ENCODE results near the gene KCNMB3. TPM values are rescaled to one million over a fixed set of nuclear protein-coding genes. Genes with fewer than 3 reads are reported as not detected.

KCNMB3 gene
- polyA plus RNA-seq, 1 experiment, result 0.89 TPM

DNA sequence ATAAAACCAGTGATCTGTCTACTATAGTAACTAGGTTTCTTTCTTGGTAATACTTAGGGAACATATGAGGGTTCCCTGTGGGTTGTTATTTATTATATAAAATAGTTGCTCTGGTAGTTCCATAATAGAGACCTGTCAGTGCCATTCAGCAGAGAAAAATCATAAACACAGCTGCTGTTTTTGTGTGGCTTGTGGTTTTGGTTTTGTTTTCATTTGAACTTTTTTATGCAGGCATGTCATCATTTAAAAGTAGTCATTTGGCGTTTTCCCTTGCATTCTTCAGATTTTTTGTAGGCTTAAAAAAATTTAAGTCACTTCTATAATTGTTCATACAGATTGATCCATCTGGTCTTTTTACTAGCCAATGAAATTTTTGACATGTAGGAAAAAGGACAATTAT is 54.8 kb downstream of the KCNMB3 start:
- CTCF ChIA-PET, result interaction anchor here (0.6 to 1.0 kb wide), 2 partner anchors 119 to 126 kb away, joined by 3 to 4 read pairs; no protein-coding TSS in a partner anchor
- POLR2A ChIA-PET, result no interaction called here
- Histone ChIP-seq H3K27me3 (ENCODE audit: control insufficient read depth, insufficient read depth, low read length) (no peaks in the 10 kb centered on the region), H3K27ac (ENCODE audit: low read depth, low read length) (no peak overlapping the region), H3K4me3 (ENCODE audit: low read depth, low read length) (no peak overlapping the region), H3K9me3 (ENCODE audit: control insufficient read depth, insufficient read depth, low read length) (no peaks in the 10 kb centered on the region)
- DNase-seq (ENCODE audit: low read depth, low spot score), result peak; percentile 71
- TF ChIP-seq, protein P1, sequence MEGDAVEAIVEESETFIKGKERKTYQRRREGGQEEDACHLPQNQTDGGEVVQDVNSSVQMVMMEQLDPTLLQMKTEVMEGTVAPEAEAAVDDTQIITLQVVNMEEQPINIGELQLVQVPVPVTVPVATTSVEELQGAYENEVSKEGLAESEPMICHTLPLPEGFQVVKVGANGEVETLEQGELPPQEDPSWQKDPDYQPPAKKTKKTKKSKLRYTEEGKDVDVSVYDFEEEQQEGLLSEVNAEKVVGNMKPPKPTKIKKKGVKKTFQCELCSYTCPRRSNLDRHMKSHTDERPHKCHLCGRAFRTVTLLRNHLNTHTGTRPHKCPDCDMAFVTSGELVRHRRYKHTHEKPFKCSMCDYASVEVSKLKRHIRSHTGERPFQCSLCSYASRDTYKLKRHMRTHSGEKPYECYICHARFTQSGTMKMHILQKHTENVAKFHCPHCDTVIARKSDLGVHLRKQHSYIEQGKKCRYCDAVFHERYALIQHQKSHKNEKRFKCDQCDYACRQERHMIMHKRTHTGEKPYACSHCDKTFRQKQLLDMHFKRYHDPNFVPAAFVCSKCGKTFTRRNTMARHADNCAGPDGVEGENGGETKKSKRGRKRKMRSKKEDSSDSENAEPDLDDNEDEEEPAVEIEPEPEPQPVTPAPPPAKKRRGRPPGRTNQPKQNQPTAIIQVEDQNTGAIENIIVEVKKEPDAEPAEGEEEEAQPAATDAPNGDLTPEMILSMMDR (IDR thresholded peaks at IDR 0.05; ENCODE audit: low read depth, low read length), result no peak

GRCh38 chr3:179194931-179195330 is 56.0 kb downstream of the KCNMB3 start:
- no peak overlapping the region for H3K4me3 ChIP-seq (ENCODE audit: low read depth, low read length)
- H3K27me3 ChIP-seq (ENCODE audit: control insufficient read depth, insufficient read depth, low read length), result no peaks in the 10 kb centered on the region
- ChIA-PET CTCF (interaction anchor here (0.7 to 1.2 kb wide), 5 partner anchors 48 to 127 kb away, joined by 3 to 6 read pairs (median 3); no protein-coding TSS in a partner anchor), POLR2A (no interaction called here)
- no peaks in the 10 kb centered on the region for H3K9me3 ChIP-seq (ENCODE audit: control insufficient read depth, insufficient read depth, low read length)
- TF ChIP-seq, protein P1 (IDR thresholded peaks at IDR 0.05; ENCODE audit: low read depth, low read length), result no peak
- DNase-seq (ENCODE audit: low read depth, low spot score), result no peak
- no peak overlapping the region for H3K27ac ChIP-seq (ENCODE audit: low read depth, low read length)

Other genes starting within 250 kb of the KCNMB3 start
- 46.2 and 51.9 TPM in 2 replicates for gene ZMAT3, start 179.3 kb downstream of the KCNMB3 start, polyA plus RNA-seq (2011; rRNA removed)
- gene PIK3CA, start 102.8 kb downstream of the KCNMB3 start, polyA plus RNA-seq (2011; rRNA removed), result 13.9 and 21.4 TPM in 2 replicates
- gene ZNF639, start 71.9 kb upstream of the KCNMB3 start, polyA plus RNA-seq (2011; rRNA removed), result 17.6 and 21.3 TPM in 2 replicates
- 39.2 and 63.0 TPM in 2 replicates for gene MFN1, start 96.6 kb upstream of the KCNMB3 start, polyA plus RNA-seq (2011; rRNA removed)
- gene GNB4, start 200.4 kb upstream of the KCNMB3 start, polyA plus RNA-seq (2011; rRNA removed), result 71.6 and 88.5 TPM in 2 replicates